SJCRH30 (cell line): Measurements from ENCODE around the gene FAM229B. TPM values are rescaled to one million over a fixed set of nuclear protein-coding genes. Genes with fewer than 3 reads are reported as not detected.
"Not testable (repeated sequence)": the region's sequence is repeated elsewhere in the genome, so short reads cannot be mapped to it uniquely, and the experiment has no call there.

ENCODE experiments used
- DNase-seq, 2 experiments: peaks; one replicate each; pipeline ENCODE4 v3.0.0-alpha.2; 2015 to 2020
- H3K27ac ChIP-seq: fragments of 250-450 bp; sonication (Bioruptor Pico); 2 replicates; pipeline ENCODE4 v1.5.1; 2020; ENCODE audit warnings: mild to moderate bottlenecking, moderate library complexity
- H3K27me3 ChIP-seq: fragments of 250-450 bp; sonication (Bioruptor Pico); 2 replicates; pipeline ENCODE4 v1.5.1; 2020; ENCODE audit warnings: mild to moderate bottlenecking, moderate library complexity
- H3K36me3 ChIP-seq: fragments of 250-450 bp; sonication (Bioruptor Pico); 2 replicates; pipeline ENCODE4 v1.5.1; 2020; ENCODE audit warnings: mild to moderate bottlenecking, moderate library complexity
- H3K4me1 ChIP-seq: fragments of 250-450 bp; sonication (Bioruptor Pico); 2 replicates; pipeline ENCODE4 v1.5.1; 2020; ENCODE audit warnings: mild to moderate bottlenecking, moderate library complexity
- H3K4me3 ChIP-seq: fragments of 250-450 bp; sonication (Bioruptor Pico); 2 replicates; pipeline ENCODE4 v1.5.1; 2020; ENCODE audit warnings: mild to moderate bottlenecking, moderate library complexity
- H3K9me3 ChIP-seq: fragments of 250-450 bp; sonication (Bioruptor Pico); replicated peaks from 2 replicates; pipeline ENCODE4 v1.5.1; 2020; ENCODE audit warnings: mild to moderate bottlenecking, moderate library complexity
- total RNA-seq: library from RNA; depleted of rRNA; stranded (reverse); fragments of >200 nt; shearing (Covaris generic); gene quantifications from 2 replicates; pipeline ENCODE4 v1.2.3, GENCODE V29; 2014

The FAM229B gene
- total RNA-seq, 1 experiment from 2014 or later: 53.4 TPM

- Histone ChIP-seq H3K27me3 (no peaks in the 10 kb centered on the region), H3K4me1 (no peaks in the 10 kb centered on the region)
Observed at GRCh38 chr6:112100561-112100960, 13.2 kb downstream of the FAM229B start.

GRCh38 chr6:112106026-112106425 is 18.6 kb downstream of the FAM229B start:
- DNase-seq, H3K27me3 ChIP-seq, H3K4me3 ChIP-seq, H3K9me3 ChIP-seq, H3K36me3 ChIP-seq, H3K27ac ChIP-seq: not testable (repeated sequence)
- peaks cover 12% of the 10 kb centered on the region for H3K4me1 ChIP-seq

More at GRCh38 chr6:112100561-112100960, 13.2 kb downstream of the FAM229B start:
- peaks cover 3% of the 10 kb centered on the region for H3K9me3 ChIP-seq
- no peak overlapping the region for H3K4me3 ChIP-seq
- no peak for DNase-seq
- peaks cover 13% of the 10 kb centered on the region; the same call in 1 of the 2 replicates for H3K36me3 ChIP-seq
- H3K27ac ChIP-seq: no peak overlapping the region

GRCh38 chr6:112106562-112106961 is 19.2 kb downstream of the FAM229B start:
- no peak overlapping the region for H3K27ac ChIP-seq
- H3K36me3 ChIP-seq: 0 out of 2 replicates have a peak, but pooled peaks cover 3% of the 10 kb centered on the region
- no peak for DNase-seq
- H3K4me3 ChIP-seq: no peak overlapping the region
- peaks cover 3% of the 10 kb centered on the region for H3K9me3 ChIP-seq
- no peaks in the 10 kb centered on the region for H3K27me3 ChIP-seq
- H3K4me1 ChIP-seq: peaks cover 12% of the 10 kb centered on the region

GRCh38 chr6:112109262-112109661 is 21.9 kb downstream of the FAM229B start:
- Histone ChIP-seq H3K4me3 (peak overlapping the region; percentile 34), H3K27me3 (no peaks in the 10 kb centered on the region), H3K4me1 (peaks cover 36% of the 10 kb centered on the region), H3K9me3 (peaks cover 3% of the 10 kb centered on the region), H3K27ac (peak overlapping the region; percentile 58), H3K36me3 (no peaks in the 10 kb centered on the region)
- peak; percentile 76 to 82 for DNase-seq

- H3K27ac ChIP-seq: peak overlapping the region; percentile 87
- H3K9me3 ChIP-seq: no peaks in the 10 kb centered on the region
- peak; percentile 77 to 91 for DNase-seq
- peaks cover 65% of the 10 kb centered on the region for H3K4me1 ChIP-seq
- H3K36me3 ChIP-seq: no peaks in the 10 kb centered on the region
- peak overlapping the region; percentile 5; the same call in 1 of the 2 replicates for H3K4me3 ChIP-seq
- no peaks in the 10 kb centered on the region for H3K27me3 ChIP-seq
Observed at GRCh38 chr6:112113431-112113830, 26.0 kb downstream of the FAM229B start.

GRCh38 chr6:112113918-112114317 is 26.5 kb downstream of the FAM229B start:
- Histone ChIP-seq H3K9me3 (no peaks in the 10 kb centered on the region), H3K4me1 (peaks cover 70% of the 10 kb centered on the region), H3K36me3 (no peaks in the 10 kb centered on the region), H3K27ac (peak overlapping the region; percentile 87), H3K4me3 (no peak overlapping the region; the same call in 1 of the 2 replicates), H3K27me3 (no peaks in the 10 kb centered on the region)
- DNase-seq: no peak

GRCh38 chr6:112114577-112115223 is 27.3 kb downstream of the FAM229B start:
- no peak overlapping the region for H3K4me3 ChIP-seq
- H3K27me3 ChIP-seq: no peaks in the 10 kb centered on the region
- H3K36me3 ChIP-seq: no peaks in the 10 kb centered on the region
- no peak overlapping the region; the same call in 1 of the 2 replicates for H3K27ac ChIP-seq
- no peak for DNase-seq
- H3K4me1 ChIP-seq: peaks cover 66% of the 10 kb centered on the region
- no peaks in the 10 kb centered on the region for H3K9me3 ChIP-seq

GRCh38 chr6:112116221-112116620 is 28.8 kb downstream of the FAM229B start:
- H3K4me3 ChIP-seq: no peak overlapping the region

GRCh38 chr6:112117554-112117953 is 30.2 kb downstream of the FAM229B start:
- H3K27me3 ChIP-seq: no peaks in the 10 kb centered on the region
- H3K4me1 ChIP-seq: peaks cover 53% of the 10 kb centered on the region
- no peaks in the 10 kb centered on the region for H3K36me3 ChIP-seq
- no peaks in the 10 kb centered on the region for H3K9me3 ChIP-seq
- DNase-seq: peak; percentile 26 to 54
- no peak overlapping the region for H3K4me3 ChIP-seq
- H3K27ac ChIP-seq: peak overlapping the region; percentile 87

More at GRCh38 chr6:112116221-112116620, 28.8 kb downstream of the FAM229B start:
- Histone ChIP-seq H3K4me1 (peaks cover 60% of the 10 kb centered on the region), H3K9me3 (no peaks in the 10 kb centered on the region), H3K27me3 (no peaks in the 10 kb centered on the region), H3K36me3 (no peaks in the 10 kb centered on the region), H3K27ac (no peak overlapping the region; the same call in 1 of the 2 replicates)
- peak in 1 of 2 experiments; percentile 37 for DNase-seq

GRCh38 chr6:112118034-112118433 is 30.6 kb downstream of the FAM229B start:
- Histone ChIP-seq H3K27ac (peak overlapping the region; percentile 87), H3K27me3 (no peaks in the 10 kb centered on the region), H3K9me3 (no peaks in the 10 kb centered on the region), H3K4me1 (peaks cover 48% of the 10 kb centered on the region), H3K36me3 (no peaks in the 10 kb centered on the region), H3K4me3 (no peak overlapping the region)
- DNase-seq: peak; percentile 63 to 85

- Histone ChIP-seq H3K27ac (no peak overlapping the region), H3K36me3 (no peaks in the 10 kb centered on the region), H3K4me3 (no peak overlapping the region), H3K9me3 (no peaks in the 10 kb centered on the region), H3K4me1 (peaks cover 13% of the 10 kb centered on the region), H3K27me3 (no peaks in the 10 kb centered on the region)
- no peak for DNase-seq
Observed at GRCh38 chr6:112122756-112123155, 35.4 kb downstream of the FAM229B start.

GRCh38 chr6:112123982-112124381 is 36.6 kb downstream of the FAM229B start:
- Histone ChIP-seq H3K36me3 (no peaks in the 10 kb centered on the region), H3K27ac (no peak overlapping the region)

GRCh38 chr6:112128208-112128607 is 40.8 kb downstream of the FAM229B start:
- no peaks in the 10 kb centered on the region for H3K4me1 ChIP-seq

More at GRCh38 chr6:112123982-112124381, 36.6 kb downstream of the FAM229B start:
- no peaks in the 10 kb centered on the region for H3K27me3 ChIP-seq
- no peaks in the 10 kb centered on the region for H3K9me3 ChIP-seq
- H3K4me1 ChIP-seq: peaks cover 2% of the 10 kb centered on the region
- no peak overlapping the region for H3K4me3 ChIP-seq
- DNase-seq: no peak

GRCh38 chr6:112130878-112131277 is 43.5 kb downstream of the FAM229B start:
- DNase-seq: no peak
- H3K4me3 ChIP-seq: no peak overlapping the region
- H3K27ac ChIP-seq: no peak overlapping the region
- peaks cover 2% of the 10 kb centered on the region for H3K36me3 ChIP-seq
- H3K4me1 ChIP-seq: no peaks in the 10 kb centered on the region
- H3K27me3 ChIP-seq: no peaks in the 10 kb centered on the region
- no peaks in the 10 kb centered on the region for H3K9me3 ChIP-seq

More at GRCh38 chr6:112128208-112128607, 40.8 kb downstream of the FAM229B start:
- no peaks in the 10 kb centered on the region for H3K27me3 ChIP-seq
- no peak for DNase-seq
- H3K4me3 ChIP-seq: no peak overlapping the region
- H3K9me3 ChIP-seq: no peaks in the 10 kb centered on the region
- no peaks in the 10 kb centered on the region for H3K36me3 ChIP-seq
- no peak overlapping the region for H3K27ac ChIP-seq

- H3K27me3 ChIP-seq: no peaks in the 10 kb centered on the region
- no peak overlapping the region for H3K27ac ChIP-seq
- DNase-seq: no peak
- H3K36me3 ChIP-seq: peaks cover 3% of the 10 kb centered on the region
- H3K9me3 ChIP-seq: no peaks in the 10 kb centered on the region
- no peak overlapping the region for H3K4me3 ChIP-seq
- no peaks in the 10 kb centered on the region for H3K4me1 ChIP-seq
Observed at GRCh38 chr6:112139052-112139451, 51.7 kb downstream of the FAM229B start.

GRCh38 chr6:112141707-112142106 is 54.3 kb downstream of the FAM229B start:
- Histone ChIP-seq H3K36me3 (no peaks in the 10 kb centered on the region), H3K4me3 (no peak overlapping the region), H3K27me3 (no peaks in the 10 kb centered on the region), H3K4me1 (no peaks in the 10 kb centered on the region), H3K27ac (no peak overlapping the region), H3K9me3 (no peaks in the 10 kb centered on the region)
- DNase-seq: no peak
